HepG2 (cell line): ENCODE results near the gene LAMA5. TPM values are rescaled to one million over a fixed set of nuclear protein-coding genes. Genes with fewer than 3 reads are reported as not detected.
A peak's percentile ranks its signal among the peaks of the same experiment; 100 is the strongest.

Experiments used
- CBX1 ChIP-seq: IDR thresholded peaks from one replicate; pipeline ENCODE4 v1.6.1; 2016; ENCODE audit warnings: antibody characterized with exemption, low read depth
- CC2D1A ChIP-seq: sonication (generic); formaldehyde crosslinking; IDR thresholded peaks from 2 replicates; pipeline ENCODE4 v1.8.1; 2023; ENCODE audit warnings: mild to moderate bottlenecking, missing genetic modification reagents
- DBP ChIP-seq: sonication (generic); formaldehyde crosslinking; IDR thresholded peaks from 2 replicates; pipeline ENCODE4 v1.4.0; 2020; ENCODE audit warnings: missing genetic modification reagents; ENCODE audit errors: not compliant biosample characterization
- ETV5 ChIP-seq: IDR thresholded peaks from 2 replicates; pipeline ENCODE4 v1.6.1; 2018; ENCODE audit warnings: missing biosample characterization, missing genetic modification reagents, inconsistent platforms, borderline replicate concordance
- HIVEP1 ChIP-seq: sonication (generic); formaldehyde crosslinking; IDR thresholded peaks from 2 replicates; pipeline ENCODE4 v1.4.0; 2020; ENCODE audit warnings: mild to moderate bottlenecking, missing genetic modification reagents
- HNRNPL ChIP-seq: fragments of 200-400 bp; formaldehyde crosslinking; IDR thresholded peaks from 2 replicates; pipeline ENCODE4 v1.6.1; 2017; ENCODE audit warnings: mild to moderate bottlenecking, low read depth, low read length
- KLF15 ChIP-seq: sonication (generic); formaldehyde crosslinking; IDR thresholded peaks from 2 replicates; pipeline ENCODE4 v1.8.1; 2023; ENCODE audit warnings: borderline replicate concordance, mild to moderate bottlenecking, inconsistent platforms, missing genetic modification reagents, mixed read lengths
- MLXIP ChIP-seq: sonication (generic); formaldehyde crosslinking; IDR thresholded peaks from 2 replicates; pipeline ENCODE4 v1.9.0; 2021; ENCODE audit warnings: missing genetic modification reagents, borderline replicate concordance
- NFIB ChIP-seq: sonication (generic); formaldehyde crosslinking; IDR thresholded peaks from 2 replicates; pipeline ENCODE4 v1.9.0; 2021; ENCODE audit warnings: missing genetic modification reagents, mild to moderate bottlenecking, borderline replicate concordance
- NONO ChIP-seq, 2 experiments: fragments of 450-650 bp in 1 of 2; sonication (generic) in 1 of 2; formaldehyde crosslinking in 1 of 2; IDR thresholded peaks in 1 of 2; conservative IDR thresholded peaks in 1 of 2; 2 replicates each; pipeline versions ENCODE4 v1.6.1 to v1.8.0; 2017 to 2022; ENCODE audit warnings: mild to moderate bottlenecking in 1 of 2, missing genetic modification reagents in 1 of 2, moderate library complexity in 1 of 2
- ONECUT2 ChIP-seq: sonication (generic); formaldehyde crosslinking; IDR thresholded peaks from 2 replicates; pipeline ENCODE4 v1.4.0; 2020; ENCODE audit warnings: missing genetic modification reagents
- PHF8 ChIP-seq: sonication (generic); formaldehyde crosslinking; IDR thresholded peaks from 2 replicates; pipeline ENCODE4 v1.5.0; 2020; ENCODE audit warnings: missing genetic modification reagents
- SUZ12 ChIP-seq: fragments of 150-350 bp; IDR thresholded peaks from 2 replicates; pipeline ENCODE4 v1.6.1; 2014; ENCODE audit warnings: low read depth, low read length
- TEAD2 ChIP-seq: sonication (generic); formaldehyde crosslinking; IDR thresholded peaks from 2 replicates; pipeline ENCODE4 v1.9.0; 2021; ENCODE audit warnings: missing genetic modification reagents
- TMF1 ChIP-seq: sonication (generic); formaldehyde crosslinking; IDR thresholded peaks from 2 replicates; pipeline ENCODE4 v1.8.1; 2022; ENCODE audit warnings: low read depth, missing genetic modification reagents
- ZFP36 ChIP-seq: fragments of 150-350 bp; IDR thresholded peaks from 2 replicates; pipeline ENCODE4 v1.6.1; 2018; ENCODE audit warnings: borderline replicate concordance, low read length, low read depth; ENCODE audit not compliant: partially characterized antibody
- ZFP37 ChIP-seq: sonication (generic); formaldehyde crosslinking; IDR thresholded peaks from 2 replicates; pipeline ENCODE4 v1.4.0; 2020; ENCODE audit warnings: missing genetic modification reagents, borderline replicate concordance
- ZFX ChIP-seq: sonication (generic); formaldehyde crosslinking; IDR thresholded peaks from 2 replicates; pipeline ENCODE4 v1.4.0; 2020; ENCODE audit warnings: mild to moderate bottlenecking, low read depth, missing genetic modification reagents, moderate library complexity
- ZNF605 ChIP-seq: sonication (generic); formaldehyde crosslinking; IDR thresholded peaks from 2 replicates; pipeline ENCODE4 v1.8.0; 2022; ENCODE audit warnings: mild to moderate bottlenecking, missing genetic modification reagents
- ZNF687 ChIP-seq: sonication (generic); formaldehyde crosslinking; IDR thresholded peaks from 2 replicates; pipeline ENCODE4 v1.5.1; 2020; ENCODE audit warnings: mild to moderate bottlenecking, missing genetic modification reagents, moderate library complexity
- ZNF766 ChIP-seq: sonication (generic); formaldehyde crosslinking; IDR thresholded peaks from 2 replicates; pipeline ENCODE4 v1.5.0; 2020; ENCODE audit warnings: missing genetic modification reagents, borderline replicate concordance
- ZNF776 ChIP-seq: sonication (generic); formaldehyde crosslinking; IDR thresholded peaks from 2 replicates; pipeline ENCODE4 v1.4.0; 2020; ENCODE audit warnings: mild to moderate bottlenecking, missing genetic modification reagents
- polyA plus RNA-seq, 8 experiments: library from polyadenylated mRNA; depleted of rRNA in 3 of 8; stranded (reverse) in 7 of 8; unstranded in 1 of 8; fragments of >200 nt; fragmentation: Illumina TruSeq in 4 of 8; extraction: Trizol in 4 of 8; gene quantifications; 2 replicates each; pipeline versions ENCODE4 v1.2.1 to v1.2.3, GENCODE V29; 2011 to 2016; ENCODE audit warnings: low read depth in 4 of 8, missing spikeins in 1 of 8, mixed read lengths in 1 of 8; ENCODE audit not compliant: insufficient read depth in 1 of 8
- total RNA-seq, 5 experiments: library from RNA; depleted of rRNA; stranded (reverse); fragments of >200 nt; fragmentation: Illumina TruSeq; extraction: Trizol; gene quantifications; 2 replicates each; pipeline ENCODE4 v1.2.3, GENCODE V29; 2016; ENCODE audit warnings: low read depth in 1 of 5

LAMA5 gene
- total and polyA plus RNA-seq, 2 of the 13 experiments (the other 11 are each of a cell fraction or from before 2014, with no cell fraction given) = 21.0 to 44.7 TPM

GRCh38 chr20:62407221-62407992 lies 40.3 kb upstream of the LAMA5 start, which contains the start of gene CABLES2 (continued):
- TF ChIP-seq NONO (IDR thresholded peaks at IDR 0.05) = no peak
- TF ChIP-seq NONO (CRISPR knock-in tag; conservative IDR thresholded peaks at IDR 0.05) = peak; percentile 88
- no peak for TF ChIP-seq SUZ12
- peak; percentile 75 for TF ChIP-seq PHF8
- 0 out of 2 replicates have a peak, but pooled peaks have one; percentile 13 for TF ChIP-seq ONECUT2 (CRISPR knock-in tag)
- no peak for TF ChIP-seq MLXIP
- peak; percentile 70 for TF ChIP-seq ZFX
- TF ChIP-seq CBX1 = peak; percentile 33
- TF ChIP-seq DBP = peak; percentile 90
- peak; percentile 71; the same call in 1 of the 2 replicates for TF ChIP-seq HNRNPL
- TF ChIP-seq ZFP37 (CRISPR knock-in tag) = peak; percentile 83; the same call in 1 of the 2 replicates
- peak; percentile 87 for TF ChIP-seq ZNF605
- no peak for TF ChIP-seq ZFP36
- TF ChIP-seq TMF1 = peak; percentile 94; the same call in 1 of the 2 replicates
- TF ChIP-seq HIVEP1 (CRISPR knock-in tag) = peak; percentile 90
- TF ChIP-seq ZNF687 (CRISPR knock-in tag) = peak; percentile 91
- TF ChIP-seq TEAD2 = peak; percentile 67; the same call in 1 of the 2 replicates
- no peak for TF ChIP-seq CC2D1A (CRISPR knock-in tag)
- TF ChIP-seq ETV5 (CRISPR knock-in tag) = peak; percentile 56
- peak; percentile 79; the same call in 1 of the 2 replicates for TF ChIP-seq ZNF776 (CRISPR knock-in tag)
- peak; percentile 94 for TF ChIP-seq ZNF766
- TF ChIP-seq NFIB (CRISPR knock-in tag) = no peak
- peak; percentile 85; the same call in 1 of the 2 replicates for TF ChIP-seq KLF15 (CRISPR knock-in tag)
